ENCODE results near the gene SOS2. TPM values are rescaled to one million over a fixed set of nuclear protein-coding genes. Genes with fewer than 3 reads are reported as not detected.

Gene SOS2
- total RNA-seq: 10 to 100 TPM; 38.2 to 41.7 TPM

DNA sequence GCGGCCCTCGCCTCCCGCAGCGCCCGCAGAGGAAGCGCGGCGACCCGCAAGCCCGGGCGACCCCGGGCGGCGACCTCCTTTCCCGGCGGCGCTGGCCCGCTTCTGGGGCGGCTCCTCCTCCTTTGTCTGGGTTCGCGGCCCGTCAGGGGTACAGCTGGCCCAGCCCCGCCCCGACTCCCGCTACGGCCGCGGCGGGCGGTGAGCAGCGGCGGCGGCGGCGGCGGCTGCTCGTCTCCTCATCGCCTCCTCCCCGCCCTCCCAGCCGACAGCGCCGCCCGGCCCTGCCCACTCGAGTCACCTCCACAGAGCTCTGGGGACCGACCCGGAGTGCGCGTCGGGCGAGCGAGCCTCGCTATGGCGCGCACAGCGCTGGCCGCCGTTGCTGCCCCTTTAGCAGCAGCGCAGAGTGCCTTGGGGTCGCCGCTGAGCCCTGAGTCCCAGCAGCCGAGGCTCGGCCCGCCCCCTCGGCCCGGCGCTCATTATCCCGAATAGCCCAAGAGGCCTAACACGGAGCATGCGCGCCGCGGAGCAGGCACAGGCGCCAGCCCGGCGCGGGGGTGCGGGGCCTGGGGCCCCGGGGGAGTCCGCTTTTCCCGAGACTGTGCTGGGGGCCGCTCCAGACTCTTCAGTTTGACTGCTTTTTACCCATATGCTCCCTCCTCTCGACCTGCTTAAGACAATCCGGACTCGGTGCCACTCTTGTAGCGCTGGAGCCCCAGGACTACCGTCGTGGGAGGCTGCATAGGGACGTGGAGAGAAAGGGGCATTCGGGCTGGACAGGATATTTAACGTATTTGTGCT lies at the start of gene SOS2:
Gene SOS2 (minus strand): TSS at position 104 of the 801 bp plus-strand sequence. CDS start 295 bp downstream, outside the sequence.
- Mint-ChIP-seq H3K4me3 (peak within 1 kb of the TSS; percentile 95 to 100), H3K27ac (peak within 1 kb of the TSS; percentile 99), H3K36me3 (ENCODE audit: insufficient read depth in 2 of 2) (peaks cover 7 to 27% of the 10 kb centered on the region in 2 donors), H3K4me1 (ENCODE audit: low read depth) (peaks cover 58% of the 10 kb centered on the region), H3K9me3 (peaks cover 0 to 3% of the 10 kb centered on the region in 2 donors), H3K27me3 (ENCODE audit: low read depth) (no peaks in the 10 kb centered on the region)
- ATAC-seq (replicated peaks in 1 of 2) (peak; percentile 82 to 84), DNase-seq (peak; percentile 88 to 89)

DNA sequence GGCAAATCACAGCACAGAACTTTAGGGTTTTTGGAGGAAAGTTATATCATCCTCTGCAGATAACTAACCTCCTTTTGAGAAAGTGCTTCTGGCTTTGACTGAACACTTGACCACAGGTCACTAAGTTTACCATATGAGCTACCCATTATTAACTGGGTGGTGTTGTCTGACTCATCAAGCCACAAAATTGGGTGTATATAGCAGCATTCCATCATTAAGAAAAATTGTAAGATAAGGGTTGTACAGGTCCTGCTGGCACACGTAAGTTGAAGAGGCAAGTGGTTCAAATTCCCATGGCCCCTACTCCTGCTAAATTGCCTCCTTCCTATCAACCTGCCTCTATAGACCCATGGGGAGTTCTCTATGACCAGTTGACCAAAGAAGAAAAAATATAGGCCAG lies 41.1 kb upstream of the SOS2 start:
- DNase-seq (no peak), ATAC-seq (replicated peaks in 1 of 2) (no peak)
- H3K9me3 Mint-ChIP-seq: no peaks in the 10 kb centered on the region
- H3K27me3 Mint-ChIP-seq (ENCODE audit: low read depth): no peaks in the 10 kb centered on the region
- no peaks in the 10 kb centered on the region for H3K4me1 Mint-ChIP-seq (ENCODE audit: low read depth)
- H3K36me3 Mint-ChIP-seq (ENCODE audit: insufficient read depth in 2 of 2): no peaks in the 10 kb centered on the region
- H3K4me3 Mint-ChIP-seq: no peak overlapping the region
- no peak overlapping the region for H3K27ac Mint-ChIP-seq

DNA sequence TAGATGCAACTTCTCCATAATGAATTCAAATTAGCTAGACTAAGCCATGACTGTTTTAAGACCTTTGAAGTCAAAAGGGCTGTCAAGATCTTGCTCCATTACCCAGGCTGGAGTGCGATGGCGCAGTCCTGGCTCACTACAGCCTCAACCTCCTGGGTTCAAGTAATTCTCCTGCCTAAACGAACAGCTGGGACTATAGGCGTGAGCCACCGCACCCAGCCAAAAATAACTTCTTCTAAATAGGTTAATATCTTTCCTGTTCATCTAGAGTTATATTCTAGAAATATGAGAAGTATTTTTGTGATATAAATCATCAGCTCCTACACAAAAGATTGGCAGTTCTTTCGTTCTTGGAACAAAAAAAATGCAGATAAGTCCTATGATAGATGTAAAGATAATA lies 39.6 kb upstream of the SOS2 start:
- no peaks in the 10 kb centered on the region for H3K4me1 Mint-ChIP-seq (ENCODE audit: low read depth)
- no peaks in the 10 kb centered on the region for H3K9me3 Mint-ChIP-seq
- no peak for ATAC-seq (replicated peaks in 1 of 2)

GRCh38 chr14:50265029-50265428 lies 33.7 kb upstream of the SOS2 start:
- H3K9me3 Mint-ChIP-seq: no peaks in the 10 kb centered on the region
- no peaks in the 10 kb centered on the region for H3K4me1 Mint-ChIP-seq (ENCODE audit: low read depth)
- DNase-seq (no peak), ATAC-seq (replicated peaks in 1 of 2) (no peak)
- no peaks in the 10 kb centered on the region for H3K36me3 Mint-ChIP-seq (ENCODE audit: insufficient read depth in 2 of 2)
- no peak overlapping the region for H3K27ac Mint-ChIP-seq
- no peak overlapping the region for H3K4me3 Mint-ChIP-seq
- H3K27me3 Mint-ChIP-seq (ENCODE audit: low read depth): no peaks in the 10 kb centered on the region

More for the DNA sequence above, 39.6 kb upstream of the SOS2 start:
- Mint-ChIP-seq H3K36me3 (ENCODE audit: insufficient read depth in 2 of 2) (no peaks in the 10 kb centered on the region), H3K4me3 (no peak overlapping the region), H3K27me3 (ENCODE audit: low read depth) (no peaks in the 10 kb centered on the region), H3K27ac (no peak overlapping the region)
- no peak for DNase-seq

- H3K36me3 Mint-ChIP-seq (ENCODE audit: insufficient read depth in 2 of 2): no peaks in the 10 kb centered on the region
- no peak for ATAC-seq (replicated peaks in 1 of 2)
- no peaks in the 10 kb centered on the region for H3K4me1 Mint-ChIP-seq (ENCODE audit: low read depth)
- no peaks in the 10 kb centered on the region for H3K9me3 Mint-ChIP-seq
- no peak for DNase-seq
- no peak overlapping the region for H3K27ac Mint-ChIP-seq
- no peaks in the 10 kb centered on the region for H3K27me3 Mint-ChIP-seq (ENCODE audit: low read depth)
- no peak overlapping the region for H3K4me3 Mint-ChIP-seq
Observed at GRCh38 chr14:50263321-50263720, 31.9 kb upstream of the SOS2 start.

DNA sequence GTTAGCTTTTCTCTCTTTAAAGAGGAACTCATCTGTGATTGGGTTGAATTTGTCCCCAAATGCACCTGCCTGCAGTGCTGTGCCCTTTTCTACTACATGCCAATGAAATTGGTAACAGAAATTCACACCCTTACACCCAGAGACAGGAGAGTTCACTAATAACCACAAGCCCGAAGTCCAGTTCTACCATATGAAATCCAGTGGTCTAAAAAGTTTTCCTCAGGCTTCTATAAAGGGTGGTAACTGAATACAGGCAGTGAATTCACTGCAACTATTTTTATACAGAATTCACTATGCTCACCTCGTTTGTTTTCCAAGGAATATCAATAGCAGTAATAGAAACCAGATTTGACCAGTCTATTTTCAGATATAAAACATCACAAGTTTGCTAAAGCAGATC lies 31.5 kb upstream of the SOS2 start:
- no peak overlapping the region for H3K4me3 Mint-ChIP-seq
- no peaks in the 10 kb centered on the region for H3K36me3 Mint-ChIP-seq (ENCODE audit: insufficient read depth in 2 of 2)
- H3K4me1 Mint-ChIP-seq (ENCODE audit: low read depth): no peaks in the 10 kb centered on the region
- DNase-seq (no peak), ATAC-seq (replicated peaks in 1 of 2) (no peak)
- no peaks in the 10 kb centered on the region for H3K9me3 Mint-ChIP-seq
- H3K27me3 Mint-ChIP-seq (ENCODE audit: low read depth): no peaks in the 10 kb centered on the region
- H3K27ac Mint-ChIP-seq: no peak overlapping the region

GRCh38 chr14:50260511-50260910 lies 29.1 kb upstream of the SOS2 start:
- H3K4me3 Mint-ChIP-seq: no peak overlapping the region
- no peaks in the 10 kb centered on the region for H3K36me3 Mint-ChIP-seq (ENCODE audit: insufficient read depth in 2 of 2)
- ATAC-seq (replicated peaks in 1 of 2): peak; percentile 42 to 58
- no peaks in the 10 kb centered on the region for H3K4me1 Mint-ChIP-seq (ENCODE audit: low read depth)
- no peak overlapping the region for H3K27ac Mint-ChIP-seq
- DNase-seq: peak; percentile 10
- H3K27me3 Mint-ChIP-seq (ENCODE audit: low read depth): no peaks in the 10 kb centered on the region
- H3K9me3 Mint-ChIP-seq: no peaks in the 10 kb centered on the region

GRCh38 chr14:50260072-50260471 lies 28.7 kb upstream of the SOS2 start:
- no peak overlapping the region for H3K27ac Mint-ChIP-seq
- H3K36me3 Mint-ChIP-seq (ENCODE audit: insufficient read depth in 2 of 2): no peaks in the 10 kb centered on the region
- no peaks in the 10 kb centered on the region for H3K4me1 Mint-ChIP-seq (ENCODE audit: low read depth)
- no peaks in the 10 kb centered on the region for H3K9me3 Mint-ChIP-seq
- ATAC-seq (replicated peaks in 1 of 2): no peak
- no peaks in the 10 kb centered on the region for H3K27me3 Mint-ChIP-seq (ENCODE audit: low read depth)
- DNase-seq: no peak
- no peak overlapping the region for H3K4me3 Mint-ChIP-seq

- Mint-ChIP-seq H3K27ac (no peak overlapping the region), H3K4me3 (no peak overlapping the region), H3K4me1 (ENCODE audit: low read depth) (no peaks in the 10 kb centered on the region), H3K36me3 (ENCODE audit: insufficient read depth in 2 of 2) (peaks cover 2 to 12% of the 10 kb centered on the region in 2 donors), H3K9me3 (peaks cover 0 to 3% of the 10 kb centered on the region in 2 donors), H3K27me3 (ENCODE audit: low read depth) (no peaks in the 10 kb centered on the region)
- DNase-seq (no peak), ATAC-seq (replicated peaks in 1 of 2) (no peak)
Observed at GRCh38 chr14:50257732-50258131, 26.4 kb upstream of the SOS2 start.

GRCh38 chr14:50254248-50254647 lies 22.9 kb upstream of the SOS2 start:
- no peak for DNase-seq
- no peaks in the 10 kb centered on the region for H3K27me3 Mint-ChIP-seq (ENCODE audit: low read depth)
- peaks cover 0 to 3% of the 10 kb centered on the region in 2 donors for H3K9me3 Mint-ChIP-seq
- peaks cover 5 to 13% of the 10 kb centered on the region in 2 donors for H3K36me3 Mint-ChIP-seq (ENCODE audit: insufficient read depth in 2 of 2)
- no peak overlapping the region for H3K27ac Mint-ChIP-seq
- no peak overlapping the region for H3K4me3 Mint-ChIP-seq
- no peak for ATAC-seq (replicated peaks in 1 of 2)
- no peaks in the 10 kb centered on the region for H3K4me1 Mint-ChIP-seq (ENCODE audit: low read depth)

GRCh38 chr14:50249136-50249775 lies 17.9 kb upstream of the SOS2 start:
- ATAC-seq (replicated peaks in 1 of 2) (no peak), DNase-seq (no peak)
- no peaks in the 10 kb centered on the region for H3K27me3 Mint-ChIP-seq (ENCODE audit: low read depth)
- no peaks in the 10 kb centered on the region for H3K4me1 Mint-ChIP-seq (ENCODE audit: low read depth)
- H3K27ac Mint-ChIP-seq: no peak overlapping the region
- H3K4me3 Mint-ChIP-seq: no peak overlapping the region
- peaks cover 5 to 13% of the 10 kb centered on the region in 2 donors for H3K36me3 Mint-ChIP-seq (ENCODE audit: insufficient read depth in 2 of 2)
- peaks cover 0 to 3% of the 10 kb centered on the region in 2 donors for H3K9me3 Mint-ChIP-seq

- ATAC-seq (replicated peaks in 1 of 2) (no peak), DNase-seq (no peak)
- no peak overlapping the region for H3K4me3 Mint-ChIP-seq
- peaks cover 1 to 3% of the 10 kb centered on the region in 2 donors for H3K36me3 Mint-ChIP-seq (ENCODE audit: insufficient read depth in 2 of 2)
- H3K27ac Mint-ChIP-seq: no peak overlapping the region
- H3K9me3 Mint-ChIP-seq: no peaks in the 10 kb centered on the region
- no peaks in the 10 kb centered on the region for H3K4me1 Mint-ChIP-seq (ENCODE audit: low read depth)
- no peaks in the 10 kb centered on the region for H3K27me3 Mint-ChIP-seq (ENCODE audit: low read depth)
Observed at GRCh38 chr14:50247245-50247644, 15.9 kb upstream of the SOS2 start.

GRCh38 chr14:50242566-50243310 lies 11.4 kb upstream of the SOS2 start:
- ATAC-seq (replicated peaks in 1 of 2): no peak
- Mint-ChIP-seq H3K4me1 (ENCODE audit: low read depth) (no peaks in the 10 kb centered on the region), H3K36me3 (ENCODE audit: insufficient read depth in 2 of 2) (no peaks in the 10 kb centered on the region)

More at GRCh38 chr14:50242566-50243310, 11.4 kb upstream of the SOS2 start:
- DNase-seq: no peak
- H3K4me3 Mint-ChIP-seq: no peak overlapping the region
- H3K27me3 Mint-ChIP-seq (ENCODE audit: low read depth): no peaks in the 10 kb centered on the region
- no peaks in the 10 kb centered on the region for H3K9me3 Mint-ChIP-seq
- no peak overlapping the region for H3K27ac Mint-ChIP-seq
